Measurements from ENCODE around the gene ENOX2. TPM values are rescaled to one million over a fixed set of nuclear protein-coding genes. Genes with fewer than 3 reads are reported as not detected.

Gene ENOX2
- polyA plus RNA-seq, 4 donors: 5.7 to 17.4 (median 16.1) TPM

Other genes starting within 250 kb of the ENOX2 start
- under 1 TPM in 3 of 4 donors, not detected in 1; 0.06 to 0.38 (median 0.14) TPM for gene ARHGAP36, start 155.1 kb upstream of the ENOX2 start, polyA plus RNA-seq (ENCODE audit: insufficient read length in 4 of 4)

All from left renal cortex interstitium (tissue), 4 donors.